Activated naive CD4-positive, alpha-beta T cell treated with anti-CD3 and anti-CD28 coated beads, Interleukin-2, amount 50 U/mL, for 16 hours (primary cell): ENCODE results near the gene OR9G1.
"Not testable (repeated sequence)": the region's sequence is repeated elsewhere in the genome, so short reads cannot be mapped to it uniquely, and the experiment has no call there.

Experiments used
- DNase-seq: peaks from one replicate; pipeline ENCODE4 v3.0.0-alpha.2; 2020

Gene OR9G1, protein sequence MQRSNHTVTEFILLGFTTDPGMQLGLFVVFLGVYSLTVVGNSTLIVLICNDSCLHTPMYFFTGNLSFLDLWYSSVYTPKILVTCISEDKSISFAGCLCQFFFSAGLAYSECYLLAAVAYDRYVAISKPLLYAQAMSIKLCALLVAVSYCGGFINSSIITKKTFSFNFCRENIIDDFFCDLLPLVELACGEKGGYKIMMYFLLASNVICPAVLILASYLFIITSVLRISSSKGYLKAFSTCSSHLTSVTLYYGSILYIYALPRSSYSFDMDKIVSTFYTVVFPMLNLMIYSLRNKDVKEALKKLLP

GRCh38 chr11:56698795-56699194, at the start of gene OR9G1:
OR9G1 (plus strand) TSS chr11:56699095; CDS start chr11:56700388, 1,293 bp downstream.
- no peak for DNase-seq

DNA sequence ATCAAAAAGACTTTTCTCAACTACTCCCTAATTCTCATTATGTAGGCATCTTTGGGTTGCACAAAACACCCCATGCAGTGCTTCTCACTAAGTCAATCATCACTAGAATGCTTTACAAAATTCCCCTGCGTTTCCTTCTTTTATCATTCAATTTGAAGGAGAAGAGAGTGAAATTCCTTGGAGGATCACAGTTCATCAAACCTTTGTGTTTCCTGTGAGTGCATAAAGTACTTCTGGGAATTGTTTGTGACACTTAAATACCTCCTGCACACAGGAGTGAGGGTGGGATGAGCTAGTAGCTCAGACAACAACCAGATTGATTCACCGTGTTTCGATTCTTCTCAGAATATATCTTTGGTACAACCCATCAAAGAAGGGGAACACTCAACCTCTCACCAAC, 39.1 kb upstream of the OR9G1 start:
- DNase-seq = no peak

DNA sequence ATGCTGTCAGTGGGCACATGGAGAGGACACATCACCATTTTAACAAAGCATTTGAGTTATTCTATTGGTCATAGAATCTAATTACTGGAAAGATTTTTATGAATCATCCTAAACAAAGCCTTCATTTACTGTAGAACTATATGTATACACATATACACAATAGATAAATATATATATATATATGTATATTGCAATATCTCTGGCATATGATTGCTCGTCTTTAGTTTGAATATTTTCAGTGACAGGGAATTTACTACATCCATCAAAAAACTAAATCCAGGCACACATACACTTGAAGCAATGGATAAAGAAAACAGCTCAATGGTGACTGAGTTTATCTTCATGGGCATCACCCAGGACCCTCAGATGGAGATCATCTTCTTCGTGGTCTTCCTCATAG, 35.5 kb upstream of the OR9G1 start, which contains the start of gene OR5AR1:
OR5AR1 (plus strand) TSS at position 301 of the 400 bp plus-strand sequence; CDS start at position 301, 0 bp downstream.
- no peak for DNase-seq

GRCh38 chr11:56670984-56671383, 27.9 kb upstream of the OR9G1 start:
- DNase-seq = no peak

- no peak for DNase-seq
Observed at GRCh38 chr11:56688554-56689100, 10.3 kb upstream of the OR9G1 start.

DNA sequence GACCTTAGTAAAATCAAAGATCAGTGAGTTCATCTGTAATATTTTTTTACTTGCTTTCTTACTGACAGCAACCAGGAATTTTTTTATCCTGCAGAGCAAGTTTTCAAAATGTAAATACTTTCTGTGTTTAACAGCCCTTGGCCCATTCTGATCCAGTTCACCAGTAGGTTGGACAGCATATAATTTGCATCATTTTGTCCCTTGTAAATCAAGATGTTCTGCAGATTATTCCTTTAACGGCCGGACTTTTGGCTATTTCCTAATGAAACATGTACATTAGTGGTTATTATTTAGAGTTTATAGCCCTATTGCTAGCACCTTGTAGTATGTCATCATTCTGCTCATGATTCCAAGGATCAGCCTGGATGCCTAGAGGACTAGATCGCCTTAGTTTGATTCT, 7.7 kb upstream of the OR9G1 start:
- DNase-seq = not testable (repeated sequence)

- DNase-seq = no peak
Observed at GRCh38 chr11:56693428-56693827, 5.5 kb upstream of the OR9G1 start.

DNA sequence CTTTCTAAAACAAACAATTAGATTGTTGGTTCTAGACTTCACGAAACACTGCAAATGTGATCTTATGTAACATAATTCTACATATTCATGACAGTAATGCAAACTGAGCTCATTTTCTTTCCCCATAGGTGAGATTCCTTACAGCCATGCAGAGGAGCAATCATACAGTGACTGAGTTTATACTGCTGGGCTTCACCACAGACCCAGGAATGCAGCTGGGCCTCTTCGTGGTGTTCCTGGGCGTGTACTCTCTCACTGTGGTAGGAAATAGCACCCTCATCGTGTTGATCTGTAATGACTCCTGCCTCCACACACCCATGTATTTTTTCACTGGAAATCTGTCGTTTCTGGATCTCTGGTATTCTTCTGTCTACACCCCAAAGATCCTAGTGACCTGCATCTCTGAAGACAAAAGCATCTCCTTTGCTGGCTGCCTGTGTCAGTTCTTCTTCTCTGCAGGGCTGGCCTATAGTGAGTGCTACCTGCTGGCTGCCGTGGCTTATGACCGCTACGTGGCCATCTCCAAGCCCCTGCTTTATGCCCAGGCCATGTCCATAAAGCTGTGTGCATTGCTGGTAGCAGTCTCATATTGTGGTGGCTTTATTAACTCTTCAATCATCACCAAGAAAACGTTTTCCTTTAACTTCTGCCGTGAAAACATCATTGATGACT, 1.5 kb downstream of the OR9G1 start:
- DNase-seq = no peak

DNA sequence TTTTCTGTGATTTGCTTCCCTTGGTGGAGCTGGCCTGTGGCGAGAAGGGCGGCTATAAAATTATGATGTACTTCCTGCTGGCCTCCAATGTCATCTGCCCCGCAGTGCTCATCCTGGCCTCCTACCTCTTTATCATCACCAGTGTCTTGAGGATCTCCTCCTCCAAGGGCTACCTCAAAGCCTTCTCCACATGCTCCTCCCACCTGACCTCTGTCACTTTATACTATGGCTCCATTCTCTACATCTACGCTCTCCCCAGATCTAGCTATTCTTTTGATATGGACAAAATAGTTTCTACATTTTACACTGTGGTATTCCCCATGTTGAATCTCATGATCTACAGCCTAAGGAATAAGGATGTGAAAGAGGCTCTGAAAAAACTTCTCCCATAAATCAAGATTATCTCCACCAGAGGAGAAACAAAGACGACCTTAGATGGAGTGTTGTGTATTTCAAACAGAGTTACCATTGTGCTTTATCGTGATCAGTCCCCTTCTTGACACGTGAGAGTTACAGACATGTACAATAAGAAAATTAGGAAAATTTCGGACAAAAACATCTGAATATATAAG, 2.1 kb downstream of the OR9G1 start:
- DNase-seq = no peak

GRCh38 chr11:56705784-56706396, 7.0 kb downstream of the OR9G1 start:
- DNase-seq = no peak

- DNase-seq = no peak
Observed at GRCh38 chr11:56706486-56706885, 7.6 kb downstream of the OR9G1 start.

- no peak for DNase-seq
Observed at GRCh38 chr11:56714206-56714605, 15.3 kb downstream of the OR9G1 start.

GRCh38 chr11:56716379-56716854, 17.5 kb downstream of the OR9G1 start:
- DNase-seq = no peak

- DNase-seq = no peak
Observed at GRCh38 chr11:56720513-56720912, 21.6 kb downstream of the OR9G1 start.

DNA sequence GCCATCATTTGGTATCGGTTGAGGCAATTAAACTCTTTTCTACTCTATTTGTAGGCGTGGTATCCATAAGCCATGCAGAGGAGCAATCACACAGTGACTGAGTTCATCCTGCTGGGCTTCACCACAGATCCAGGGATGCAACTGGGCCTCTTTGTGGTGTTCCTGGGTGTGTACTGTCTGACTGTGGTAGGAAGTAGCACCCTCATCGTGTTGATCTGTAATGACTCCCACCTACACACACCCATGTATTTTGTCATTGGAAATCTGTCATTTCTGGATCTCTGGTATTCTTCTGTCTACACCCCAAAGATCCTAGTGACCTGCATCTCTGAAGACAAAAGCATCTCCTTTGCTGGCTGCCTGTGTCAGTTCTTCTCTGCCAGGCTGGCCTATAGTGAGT, 41.2 kb downstream of the OR9G1 start:
- no peak for DNase-seq

DNA sequence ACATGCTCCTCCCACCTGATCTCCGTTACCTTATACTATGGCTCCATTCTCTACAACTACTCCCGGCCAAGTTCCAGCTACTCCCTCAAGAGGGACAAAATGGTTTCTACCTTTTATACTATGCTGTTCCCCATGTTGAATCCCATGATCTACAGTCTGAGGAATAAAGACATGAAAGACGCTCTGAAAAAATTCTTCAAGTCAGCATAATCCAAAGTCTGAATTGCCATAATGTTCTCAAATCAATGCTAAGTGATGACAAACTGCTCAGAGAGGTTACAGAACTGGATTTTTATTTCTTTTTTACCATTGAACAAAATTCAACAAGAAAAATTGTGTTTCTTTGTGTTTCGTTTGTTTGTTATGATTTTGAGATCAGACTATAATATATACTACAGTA, 42.0 kb downstream of the OR9G1 start:
- no peak for DNase-seq

- DNase-seq = no peak
Observed at GRCh38 chr11:56748597-56748996, 49.7 kb downstream of the OR9G1 start, which contains the start of gene OR9G4. OR9G4 (minus strand) TSS chr11:56748697; CDS start chr11:56743766, 4,931 bp downstream.

DNA sequence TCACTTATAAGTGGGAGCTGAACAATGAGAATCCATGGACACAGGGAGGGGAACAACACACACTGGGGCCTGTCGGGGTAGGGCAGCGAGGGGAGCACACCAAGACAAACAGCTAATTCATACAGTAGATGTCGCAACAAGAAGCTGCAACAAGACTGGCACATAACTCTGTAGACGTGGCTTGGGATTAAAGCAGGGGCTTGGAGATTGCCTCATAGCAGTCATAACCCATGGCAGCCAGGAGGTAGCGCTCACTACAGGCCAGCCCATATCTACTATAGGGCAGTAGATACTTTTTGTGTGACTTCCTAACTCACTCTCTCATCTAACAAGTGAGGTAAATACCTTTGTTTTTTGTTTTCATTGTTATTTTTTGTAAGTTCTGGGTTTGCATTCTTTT, 51.3 kb downstream of the OR9G1 start:
- no peak for DNase-seq

DNA sequence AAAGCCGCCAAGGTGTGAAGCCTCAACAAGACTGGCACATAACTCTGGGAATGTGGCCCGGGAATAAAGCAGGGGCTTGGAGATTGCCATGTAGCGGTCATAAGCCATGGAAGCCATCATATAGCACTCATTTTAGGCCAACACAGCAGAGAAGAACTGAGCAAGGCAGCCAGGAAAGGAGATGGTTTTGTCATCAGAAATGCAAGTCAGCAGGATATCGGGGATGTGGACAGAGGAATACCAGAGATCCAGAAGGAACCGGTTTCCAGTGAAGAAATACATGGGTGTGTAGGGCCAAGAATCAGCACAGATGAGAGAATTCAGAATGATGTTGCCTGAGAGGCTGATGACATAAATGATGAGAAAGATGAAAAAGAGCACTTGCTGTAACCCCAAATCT, 52.6 kb downstream of the OR9G1 start:
- no peak for DNase-seq
